Sigmoid colon (tissue), 4 donors: Measurements from ENCODE around the gene AHNAK.
A peak's percentile ranks its signal among the peaks of the same experiment; 100 is the strongest.

Source experiments
- CTCF ChIP-seq, 4 experiments: fragments of 450-650 bp in 3 of 4; fragments of 200-600 bp in 1 of 4; IDR thresholded peaks; one replicate each; pipeline ENCODE4 v1.5.1; 2016 to 2019; ENCODE audit warnings: antibody characterized with exemption in 4 of 4, mild to moderate bottlenecking in 3 of 4, moderate library complexity in 2 of 4
- EP300 ChIP-seq, 4 donors: sonication (generic); formaldehyde crosslinking; IDR thresholded peaks; one replicate each; pipeline ENCODE4 v1.6.1; 2017; ENCODE audit warnings: antibody characterized with exemption in 4 of 4
- POLR2A ChIP-seq, 2 donors: fragments of 450-650 bp; IDR thresholded peaks; one replicate each; pipeline ENCODE4 v1.6.1; 2016; ENCODE audit warnings: antibody characterized with exemption in 2 of 2, mild to moderate bottlenecking in 2 of 2, moderate library complexity in 2 of 2
- POLR2AphosphoS5 ChIP-seq, 4 donors: sonication (generic); formaldehyde crosslinking; IDR thresholded peaks; one replicate each; pipeline ENCODE4 v1.6.1; 2017; ENCODE audit warnings: antibody characterized with exemption in 4 of 4

DNA sequence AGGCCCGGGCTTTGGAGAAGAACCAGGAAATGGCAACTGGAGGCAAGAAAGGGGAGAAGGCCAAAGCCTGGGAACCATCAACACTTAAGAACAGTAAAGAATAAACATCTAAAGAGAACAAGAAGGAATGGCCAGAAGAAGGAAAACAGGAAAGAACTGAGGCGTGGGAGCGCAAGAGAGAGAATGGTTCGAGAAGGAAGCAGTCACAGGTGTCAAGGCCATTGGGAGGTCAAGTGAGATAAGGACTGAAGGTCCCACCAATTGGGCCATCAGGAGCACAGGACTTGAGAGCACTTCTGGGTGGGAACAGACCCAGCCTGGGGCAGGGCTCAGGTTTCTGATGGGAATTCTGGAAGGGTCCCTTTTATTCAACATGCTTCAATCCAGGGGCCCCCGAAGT, 128.5 kb downstream of the AHNAK start:
- peak in 1 of 4 donors; percentile 24 for TF ChIP-seq POLR2AphosphoS5 (IDR thresholded peaks at IDR 0.05)
- no peak for TF ChIP-seq EP300 (IDR thresholded peaks at IDR 0.05)
- no peak for TF ChIP-seq POLR2A (IDR thresholded peaks at IDR 0.05)
- TF ChIP-seq CTCF (IDR thresholded peaks at IDR 0.05) = no peak
